ENCODE results near the gene ZNF93. TPM values are rescaled to one million over a fixed set of nuclear protein-coding genes. Genes with fewer than 3 reads are reported as not detected.
"Not testable (repeated sequence)": the region's sequence is repeated elsewhere in the genome, so short reads cannot be mapped to it uniquely, and the experiment has no call there.

Gene ZNF93
- total RNA-seq: 10 to 100 TPM; 47.7 to 53.3 TPM
- 33.8 TPM for polyA plus RNA-seq (2013, experiment 1 of 2)
- polyA plus RNA-seq (2013, experiment 2 of 2): 33.3 TPM
- long read RNA-seq, experiment 1, partial matches to known transcripts: 0 of 16 reads
- long read RNA-seq, experiment 1, other reads (novel, unspliced or antisense): 11 of 16 reads
- long read RNA-seq, experiment 2, transcript ZNF93-201 (4 exons, 2,648 nt): major isoform, 34 of 53 reads
- long read RNA-seq, experiment 2, partial matches to known transcripts: 4 of 53 reads
- long read RNA-seq, experiment 2, other reads (novel, unspliced or antisense): 10 of 53 reads
- long read RNA-seq, experiment 3, transcript ZNF93-201 (4 exons, 2,648 nt): major isoform, 184 of 216 reads
- long read RNA-seq, experiment 3, partial matches to known transcripts: 1 of 216 reads
- long read RNA-seq, experiment 3, other reads (novel, unspliced or antisense): 25 of 216 reads
- long read RNA-seq, experiment 4, transcript ZNF93-201 (4 exons, 2,648 nt): major isoform, 14 of 20 reads
- long read RNA-seq, experiment 4, partial matches to known transcripts: 0 of 20 reads
- long read RNA-seq, experiment 4, other reads (novel, unspliced or antisense): 2 of 20 reads

DNA sequence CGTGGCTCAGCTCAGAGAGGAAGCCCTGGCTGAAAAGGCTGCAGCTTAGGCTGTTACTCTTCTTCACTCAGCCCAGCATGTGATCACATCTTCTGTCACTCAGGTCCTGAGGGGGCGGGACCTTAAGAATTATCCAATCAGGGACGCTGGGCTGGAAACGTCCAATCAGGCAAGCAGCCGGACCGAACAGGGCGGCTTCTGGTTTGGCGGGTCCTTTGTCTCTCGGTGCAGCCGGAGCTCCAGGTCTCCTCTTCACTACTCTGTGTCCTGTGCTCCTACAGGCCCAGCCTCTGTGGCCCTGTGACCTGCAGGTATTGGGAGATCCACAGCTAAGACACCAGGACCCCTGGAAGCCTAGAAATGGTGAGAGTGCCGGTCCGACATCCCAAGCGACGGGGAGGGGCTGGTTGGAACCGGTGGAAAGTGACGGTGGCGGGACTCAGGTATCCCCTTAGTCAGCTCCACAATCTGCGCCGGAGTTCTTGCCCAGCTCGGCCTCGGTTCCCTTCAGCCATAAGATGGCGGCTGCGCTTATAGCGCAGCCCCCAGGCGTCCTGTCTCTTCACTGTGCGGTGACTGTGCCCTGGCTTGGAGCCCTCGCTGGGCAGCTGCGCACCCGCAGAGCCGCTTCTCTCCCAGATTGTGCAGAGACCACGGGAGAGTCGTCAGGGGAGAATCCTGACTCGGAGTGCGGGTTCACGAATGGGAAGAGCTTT lies at the start of gene ZNF93:
TSS of gene ZNF93 (plus strand) at position 218 of the 716 bp plus-strand sequence. CDS start at position 361, 143 bp downstream.
- TF ChIP-seq, protein P1, sequence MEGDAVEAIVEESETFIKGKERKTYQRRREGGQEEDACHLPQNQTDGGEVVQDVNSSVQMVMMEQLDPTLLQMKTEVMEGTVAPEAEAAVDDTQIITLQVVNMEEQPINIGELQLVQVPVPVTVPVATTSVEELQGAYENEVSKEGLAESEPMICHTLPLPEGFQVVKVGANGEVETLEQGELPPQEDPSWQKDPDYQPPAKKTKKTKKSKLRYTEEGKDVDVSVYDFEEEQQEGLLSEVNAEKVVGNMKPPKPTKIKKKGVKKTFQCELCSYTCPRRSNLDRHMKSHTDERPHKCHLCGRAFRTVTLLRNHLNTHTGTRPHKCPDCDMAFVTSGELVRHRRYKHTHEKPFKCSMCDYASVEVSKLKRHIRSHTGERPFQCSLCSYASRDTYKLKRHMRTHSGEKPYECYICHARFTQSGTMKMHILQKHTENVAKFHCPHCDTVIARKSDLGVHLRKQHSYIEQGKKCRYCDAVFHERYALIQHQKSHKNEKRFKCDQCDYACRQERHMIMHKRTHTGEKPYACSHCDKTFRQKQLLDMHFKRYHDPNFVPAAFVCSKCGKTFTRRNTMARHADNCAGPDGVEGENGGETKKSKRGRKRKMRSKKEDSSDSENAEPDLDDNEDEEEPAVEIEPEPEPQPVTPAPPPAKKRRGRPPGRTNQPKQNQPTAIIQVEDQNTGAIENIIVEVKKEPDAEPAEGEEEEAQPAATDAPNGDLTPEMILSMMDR (conservative IDR thresholded peaks at IDR 0.05): no peak
- H3K27me3 Mint-ChIP-seq (ENCODE audit: insufficient read depth): no peaks in the 10 kb centered on the region

GRCh38 chr19:19851740-19852139 lies 49.0 kb upstream of the ZNF93 start:
- H3K4me1 ChIP-seq (ENCODE audit: control insufficient read depth, insufficient read depth, low read length); H3K36me3 ChIP-seq (ENCODE audit: control insufficient read depth, insufficient read depth, low read length); H3K27me3 Mint-ChIP-seq (ENCODE audit: insufficient read depth); H3K9ac ChIP-seq (ENCODE audit: extremely low read depth, low read length, poor library complexity, severe bottlenecking); H3K36me3 Mint-ChIP-seq (ENCODE audit: low read depth); H3K9me3 Mint-ChIP-seq; H3K27me3 ChIP-seq (ENCODE audit: control insufficient read depth, insufficient read depth, low read length, poor library complexity, severe bottlenecking); DNase-seq; H3K27ac ChIP-seq (ENCODE audit: low read depth, low read length); H3K27ac Mint-ChIP-seq; H3K4me3 ChIP-seq (ENCODE audit: low read length); H3K4me3 Mint-ChIP-seq; H3K4me1 Mint-ChIP-seq: not testable (repeated sequence)
- H3K9me3 ChIP-seq (ENCODE audit: control insufficient read depth, low read length): peaks cover 23% of the 10 kb centered on the region
- 80% methylated on average over 1 to 2 of the region's 2 CpGs for WGBS, 2 experiments (ENCODE audit: insufficient coverage in 1 of 2, insufficient read length in 1 of 2)

More for the DNA sequence above, at the start of gene ZNF93:
- DNase-seq: peak; percentile 99
- Mint-ChIP-seq H3K36me3 (ENCODE audit: low read depth) (peaks cover 39% of the 10 kb centered on the region), H3K4me1 (peaks cover 30% of the 10 kb centered on the region), H3K27ac (peak within 1 kb of the TSS; percentile 99), H3K4me3 (peak within 1 kb of the TSS; percentile 98), H3K9me3 (peaks cover 38% of the 10 kb centered on the region)
- Histone ChIP-seq H3K4me1 (ENCODE audit: control insufficient read depth, insufficient read depth, low read length) (no peaks in the 10 kb centered on the region), H3K4me3 (ENCODE audit: low read length) (peak within 1 kb of the TSS; percentile 92), H3K36me3 (ENCODE audit: control insufficient read depth, insufficient read depth, low read length) (peaks cover 30% of the 10 kb centered on the region), H3K9ac (ENCODE audit: extremely low read depth, low read length, poor library complexity, severe bottlenecking) (peak within 1 kb of the TSS; percentile 94), H3K27ac (ENCODE audit: low read depth, low read length) (peak within 1 kb of the TSS; percentile 98), H3K9me3 (ENCODE audit: control insufficient read depth, low read length) (peaks cover 48% of the 10 kb centered on the region), H3K27me3 (ENCODE audit: control insufficient read depth, insufficient read depth, low read length, poor library complexity, severe bottlenecking) (no peaks in the 10 kb centered on the region)
- 0% methylated on average over 11 to 35 of the region's 35 CpGs for WGBS, 2 experiments (ENCODE audit: insufficient coverage in 1 of 2, insufficient read length in 1 of 2)

GRCh38 chr19:19858751-19859150 lies 42.0 kb upstream of the ZNF93 start:
- H3K9me3 Mint-ChIP-seq: no peaks in the 10 kb centered on the region
- 86% methylated on average over 1 to 2 of the region's 2 CpGs for WGBS, 2 experiments (ENCODE audit: insufficient coverage in 1 of 2, insufficient read length in 1 of 2)

More at GRCh38 chr19:19858751-19859150, 42.0 kb upstream of the ZNF93 start:
- Mint-ChIP-seq H3K27me3 (ENCODE audit: insufficient read depth) (no peaks in the 10 kb centered on the region), H3K36me3 (ENCODE audit: low read depth) (peaks cover 23% of the 10 kb centered on the region), H3K4me1 (no peaks in the 10 kb centered on the region), H3K27ac (no peak overlapping the region), H3K4me3 (no peak overlapping the region)
- Histone ChIP-seq H3K27ac (ENCODE audit: low read depth, low read length) (no peak overlapping the region), H3K9ac (ENCODE audit: extremely low read depth, low read length, poor library complexity, severe bottlenecking) (no peak overlapping the region), H3K27me3 (ENCODE audit: control insufficient read depth, insufficient read depth, low read length, poor library complexity, severe bottlenecking) (no peaks in the 10 kb centered on the region), H3K4me1 (ENCODE audit: control insufficient read depth, insufficient read depth, low read length) (no peaks in the 10 kb centered on the region), H3K9me3 (ENCODE audit: control insufficient read depth, low read length) (peaks cover 6% of the 10 kb centered on the region), H3K4me3 (ENCODE audit: low read length) (no peak overlapping the region), H3K36me3 (ENCODE audit: control insufficient read depth, insufficient read depth, low read length) (no peaks in the 10 kb centered on the region)
- TF ChIP-seq, protein P1 (conservative IDR thresholded peaks at IDR 0.05): no peak
- no peak for DNase-seq
